ENCODE measurements around the gene YTHDC2. TPM values are rescaled to one million over a fixed set of nuclear protein-coding genes. Genes with fewer than 3 reads are reported as not detected.

The YTHDC2 gene
- total and polyA plus RNA-seq, 10 of the 15 experiments (the other 5 are each of a cell fraction or from before 2014, with no cell fraction given), result 3.8 to 25.8 (median 16.4) TPM

DNA sequence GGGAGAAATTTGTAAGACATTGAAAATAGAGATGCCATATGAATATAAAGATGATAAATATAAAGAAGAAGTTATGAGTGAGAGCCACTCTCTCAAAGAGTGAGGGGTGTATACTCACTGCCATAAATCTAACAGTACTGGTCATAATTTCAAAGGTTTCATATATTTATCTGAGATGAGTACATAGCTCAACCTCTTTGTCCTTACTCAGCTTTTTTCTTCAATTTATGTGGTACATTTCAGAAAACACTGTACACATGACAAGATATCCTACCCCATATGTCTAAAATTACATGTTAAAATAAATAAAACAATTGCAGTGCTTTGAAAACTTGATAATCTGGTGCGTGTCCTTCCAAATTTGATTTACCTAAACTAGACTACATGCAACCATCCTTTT is 20.0 kb upstream of the YTHDC2 start:
- no peak for ATAC-seq
- FAIRE-seq, result no peak
- SMC1A ChIA-PET (ENCODE audit: uncharacterized antibody, unreplicated experiment), result interaction anchor here (0.6 kb wide), 1 partner anchor 943 kb away, joined by 3 read pairs; no protein-coding TSS in a partner anchor
- TF ChIP-seq HDAC2 (IDR thresholded peaks at IDR 0.05) (no peak), MEF2B (IDR thresholded peaks at IDR 0.05; ENCODE audit: partially characterized antibody, poor library complexity, severe bottlenecking) (no peak), SPI1 (IDR thresholded peaks at IDR 0.05; ENCODE audit: borderline replicate concordance, insufficient read depth, low read depth, low read length) (no peak), IKZF2 (IDR thresholded peaks at IDR 0.05) (no peak), HCFC1 (IDR thresholded peaks at IDR 0.05; ENCODE audit: low read length) (no peak), SMAD5 (IDR thresholded peaks at IDR 0.05; ENCODE audit: low read depth) (no peak), JUNB (IDR thresholded peaks at IDR 0.05) (no peak), RBBP5 (conservative IDR thresholded peaks at IDR 0.05) (no peak), WRNIP1 (IDR thresholded peaks at IDR 0.05; ENCODE audit: borderline replicate concordance, low read depth, low read length) (no peak), ASH2L (IDR thresholded peaks at IDR 0.05; ENCODE audit: borderline replicate concordance, low read depth) (no peak), EZH2 (IDR thresholded peaks at IDR 0.05; ENCODE audit: borderline replicate concordance, control insufficient read depth, low read depth, low read length) (no peak), EGR1 (IDR thresholded peaks at IDR 0.05; ENCODE audit: borderline replicate concordance in 1 of 2, low read depth in 2 of 2, low read length in 2 of 2) (no peak)
- TF ChIP-seq, protein P1, sequence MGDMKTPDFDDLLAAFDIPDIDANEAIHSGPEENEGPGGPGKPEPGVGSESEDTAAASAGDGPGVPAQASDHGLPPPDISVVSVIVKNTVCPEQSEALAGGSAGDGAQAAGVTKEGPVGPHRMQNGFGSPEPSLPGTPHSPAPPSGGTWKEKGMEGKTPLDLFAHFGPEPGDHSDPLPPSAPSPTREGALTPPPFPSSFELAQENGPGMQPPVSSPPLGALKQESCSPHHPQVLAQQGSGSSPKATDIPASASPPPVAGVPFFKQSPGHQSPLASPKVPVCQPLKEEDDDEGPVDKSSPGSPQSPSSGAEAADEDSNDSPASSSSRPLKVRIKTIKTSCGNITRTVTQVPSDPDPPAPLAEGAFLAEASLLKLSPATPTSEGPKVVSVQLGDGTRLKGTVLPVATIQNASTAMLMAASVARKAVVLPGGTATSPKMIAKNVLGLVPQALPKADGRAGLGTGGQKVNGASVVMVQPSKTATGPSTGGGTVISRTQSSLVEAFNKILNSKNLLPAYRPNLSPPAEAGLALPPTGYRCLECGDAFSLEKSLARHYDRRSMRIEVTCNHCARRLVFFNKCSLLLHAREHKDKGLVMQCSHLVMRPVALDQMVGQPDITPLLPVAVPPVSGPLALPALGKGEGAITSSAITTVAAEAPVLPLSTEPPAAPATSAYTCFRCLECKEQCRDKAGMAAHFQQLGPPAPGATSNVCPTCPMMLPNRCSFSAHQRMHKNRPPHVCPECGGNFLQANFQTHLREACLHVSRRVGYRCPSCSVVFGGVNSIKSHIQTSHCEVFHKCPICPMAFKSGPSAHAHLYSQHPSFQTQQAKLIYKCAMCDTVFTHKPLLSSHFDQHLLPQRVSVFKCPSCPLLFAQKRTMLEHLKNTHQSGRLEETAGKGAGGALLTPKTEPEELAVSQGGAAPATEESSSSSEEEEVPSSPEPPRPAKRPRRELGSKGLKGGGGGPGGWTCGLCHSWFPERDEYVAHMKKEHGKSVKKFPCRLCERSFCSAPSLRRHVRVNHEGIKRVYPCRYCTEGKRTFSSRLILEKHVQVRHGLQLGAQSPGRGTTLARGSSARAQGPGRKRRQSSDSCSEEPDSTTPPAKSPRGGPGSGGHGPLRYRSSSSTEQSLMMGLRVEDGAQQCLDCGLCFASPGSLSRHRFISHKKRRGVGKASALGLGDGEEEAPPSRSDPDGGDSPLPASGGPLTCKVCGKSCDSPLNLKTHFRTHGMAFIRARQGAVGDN (IDR thresholded peaks at IDR 0.05), result no peak
- TF ChIP-seq, protein P2, sequence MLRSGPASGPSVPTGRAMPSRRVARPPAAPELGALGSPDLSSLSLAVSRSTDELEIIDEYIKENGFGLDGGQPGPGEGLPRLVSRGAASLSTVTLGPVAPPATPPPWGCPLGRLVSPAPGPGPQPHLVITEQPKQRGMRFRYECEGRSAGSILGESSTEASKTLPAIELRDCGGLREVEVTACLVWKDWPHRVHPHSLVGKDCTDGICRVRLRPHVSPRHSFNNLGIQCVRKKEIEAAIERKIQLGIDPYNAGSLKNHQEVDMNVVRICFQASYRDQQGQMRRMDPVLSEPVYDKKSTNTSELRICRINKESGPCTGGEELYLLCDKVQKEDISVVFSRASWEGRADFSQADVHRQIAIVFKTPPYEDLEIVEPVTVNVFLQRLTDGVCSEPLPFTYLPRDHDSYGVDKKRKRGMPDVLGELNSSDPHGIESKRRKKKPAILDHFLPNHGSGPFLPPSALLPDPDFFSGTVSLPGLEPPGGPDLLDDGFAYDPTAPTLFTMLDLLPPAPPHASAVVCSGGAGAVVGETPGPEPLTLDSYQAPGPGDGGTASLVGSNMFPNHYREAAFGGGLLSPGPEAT (IDR thresholded peaks at IDR 0.05; ENCODE audit: low read depth), result no peak
- CTCF ChIA-PET, result interaction anchor here (1.2 kb wide), 1 partner anchor 119 kb away, joined by 3 read pairs; no protein-coding TSS in a partner anchor
- Histone ChIP-seq H4K20me1 (ENCODE audit: control insufficient read depth, insufficient read depth) (no peaks in the 10 kb centered on the region), H3K4me2 (ENCODE audit: control insufficient read depth, insufficient read depth) (no peak overlapping the region), H3K27ac (ENCODE audit: control insufficient read depth, insufficient read depth) (no peak overlapping the region), H2AFZ (ENCODE audit: control insufficient read depth, low read depth, low read length) (no peak overlapping the region), H3K4me3 (no peak overlapping the region), H3K9me3 (replicated peaks; ENCODE audit: control insufficient read depth, insufficient read depth, low read length) (peaks cover 7% of the 10 kb centered on the region), H3K27me3 (replicated peaks in 1 of 2; ENCODE audit: control insufficient read depth in 2 of 2, insufficient read depth in 2 of 2, low read length in 1 of 2) (peaks cover 2 to 3% of the 10 kb centered on the region in 2 experiments; a peak in 1 of 4 replicates), H3K36me3 (ENCODE audit: control insufficient read depth in 2 of 2, insufficient read depth in 2 of 2, low read length in 1 of 2) (no peaks in the 10 kb centered on the region), H3K4me1 (ENCODE audit: control insufficient read depth, insufficient read depth, low read length) (no peaks in the 10 kb centered on the region), H3K79me2 (ENCODE audit: control insufficient read depth, insufficient read depth, low read length) (no peaks in the 10 kb centered on the region), H3K9ac (ENCODE audit: control insufficient read depth, insufficient read depth, low read length) (no peak overlapping the region)
- DNase-seq (ENCODE audit: low read depth, low spot score), result no peak
- WGBS (ENCODE audit: insufficient coverage, insufficient replicate concordance, low lambda C conversion rate, missing lambda C conversion rate), result 78% methylated on average over 1 of the region's 1 CpG
- RAD21 ChIA-PET (ENCODE audit: unreplicated experiment), result no interaction called here
- in situ Hi-C loops (cut with MboI), result no loop called here
- POLR2A ChIA-PET, result no interaction called here
- intact Hi-C loops (cut with micrococcal nuclease; ENCODE audit: unreplicated experiment), result no loop called here
- BruUV-seq (replicated peaks), result no TSS peak
